SK-N-MC (cell line): ENCODE results near the gene TDG.

Experiments used
- DNase-seq: peaks from one replicate; pipeline ENCODE4 v3.0.0-alpha.2; 2011; ENCODE audit warnings: low read depth, low spot score
- H3K27ac ChIP-seq: fragments of 200-600 bp; sonication (generic); 2 replicates; pipeline ENCODE4 v1.5.1; 2016; ENCODE audit warnings: mixed run types
- H3K36me3 ChIP-seq: fragments of 200-600 bp; sonication (generic); 2 replicates; pipeline ENCODE4 v1.6.1; 2017; ENCODE audit warnings: antibody characterized with exemption, low read length, mixed read lengths; ENCODE audit not compliant: insufficient read depth
- H3K4me3 ChIP-seq: fragments of 200-600 bp; sonication (generic); 2 replicates; pipeline ENCODE4 v1.5.1; 2016
- H3K9ac ChIP-seq: fragments of 200-600 bp; sonication (generic); 2 replicates; pipeline ENCODE4 v1.8.0; 2017; ENCODE audit warnings: mixed run types, mixed read lengths; ENCODE audit not compliant: insufficient read length
- H3K9me3 ChIP-seq: fragments of 200-600 bp; sonication (generic); 2 replicates; pipeline ENCODE4 v1.6.1; 2017; ENCODE audit warnings: low read depth, mild to moderate bottlenecking, antibody characterized with exemption, low read length, moderate library complexity, mixed read lengths
- EZH2 ChIP-seq: fragments of 200-600 bp; sonication (generic); IDR thresholded peaks from one replicate; pipeline ENCODE4 v1.6.1; 2017; ENCODE audit warnings: antibody characterized with exemption
- FOXP2 ChIP-seq: optimal IDR thresholded peaks from 2 replicates; pipeline ENCODE3; 2011; ENCODE audit warnings: mild to moderate bottlenecking, moderate library complexity; ENCODE audit not compliant: insufficient read depth; ENCODE audit errors: extremely low read length, control extremely low read depth
- POLR2AphosphoS5 ChIP-seq: IDR thresholded peaks from 2 replicates; pipeline ENCODE4 v1.6.1; 2012; ENCODE audit warnings: mild to moderate bottlenecking, low read depth, low read length, borderline replicate concordance

The TDG gene

DNA sequence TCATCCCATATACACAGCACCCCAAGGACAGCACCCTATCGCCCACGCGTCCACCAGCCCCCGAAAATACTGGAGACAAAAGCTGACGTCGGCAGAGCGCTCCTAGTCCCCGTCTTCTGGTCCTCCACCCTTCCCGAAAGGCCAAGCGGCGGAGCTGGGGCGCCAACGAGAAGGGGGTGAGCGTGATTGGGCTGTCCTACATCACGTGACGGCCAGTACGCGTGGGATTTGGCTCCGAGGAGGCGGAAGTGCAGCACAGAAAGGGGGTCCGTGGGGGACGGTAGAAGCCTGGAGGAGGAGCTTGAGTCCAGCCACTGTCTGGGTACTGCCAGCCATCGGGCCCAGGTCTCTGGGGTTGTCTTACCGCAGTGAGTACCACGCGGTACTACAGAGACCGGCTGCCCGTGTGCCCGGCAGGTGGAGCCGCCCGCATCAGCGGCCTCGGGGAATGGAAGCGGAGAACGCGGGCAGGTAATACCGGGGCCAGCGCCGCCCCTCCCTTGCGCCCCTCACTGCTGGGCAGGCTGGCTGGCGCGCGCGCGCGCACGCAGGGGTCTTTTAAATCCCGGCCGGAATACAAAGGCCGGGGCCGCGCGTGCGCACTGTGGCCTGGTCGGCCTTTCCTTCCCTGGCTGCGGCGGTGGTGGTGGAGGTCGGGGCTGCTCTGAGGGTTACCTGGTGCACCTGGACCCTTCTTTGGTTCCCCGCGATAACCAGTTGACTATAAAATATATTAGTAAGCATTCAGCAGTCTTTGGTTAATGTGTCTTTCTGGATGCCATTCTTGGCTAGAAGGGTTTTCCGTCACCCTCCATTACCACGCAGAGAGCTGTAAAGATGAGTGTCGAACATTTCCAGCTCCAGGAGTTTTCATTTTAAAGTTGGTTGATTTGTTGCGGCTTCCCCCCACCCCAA lies at the start of gene TDG:
Gene TDG (plus strand): TSS at position 283 of the 915 bp plus-strand sequence. CDS start 166 bp downstream, at position 449.
- peak within 1 kb of the TSS; percentile 98 for H3K9ac ChIP-seq
- no peaks in the 10 kb centered on the region for H3K9me3 ChIP-seq
- peak; percentile 94 for DNase-seq
- H3K36me3 ChIP-seq, result peaks cover 30% of the 10 kb centered on the region
- peak within 1 kb of the TSS; percentile 97 for H3K4me3 ChIP-seq
- no peak for TF ChIP-seq EZH2
- TF ChIP-seq POLR2AphosphoS5, result peak; percentile 90
- no peak for TF ChIP-seq FOXP2
- peak within 1 kb of the TSS; percentile 75 for H3K27ac ChIP-seq

DNA sequence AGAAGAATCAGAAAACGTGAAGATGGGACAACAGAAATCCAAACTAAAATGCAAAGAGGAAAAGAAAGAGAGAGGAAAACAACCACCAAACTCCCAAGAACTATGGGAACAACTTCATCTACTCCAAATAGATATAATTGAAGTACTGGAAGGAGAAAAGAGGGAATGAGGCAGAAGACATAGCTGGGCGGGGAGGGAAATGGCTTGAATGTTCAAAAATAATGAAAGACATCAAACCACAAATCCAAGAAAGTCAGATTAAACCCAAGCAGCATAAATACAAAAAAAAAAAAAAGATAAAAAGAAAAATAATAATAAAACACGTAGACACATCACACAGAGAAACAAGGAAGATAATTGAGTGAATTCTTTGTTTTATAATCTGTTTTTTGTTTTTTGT lies 47.8 kb upstream of the TDG start:
- no peak overlapping the region for H3K27ac ChIP-seq
- no peak overlapping the region for H3K9ac ChIP-seq
- no peak for DNase-seq
- H3K36me3 ChIP-seq, result no peaks in the 10 kb centered on the region
- H3K4me3 ChIP-seq, result no peak overlapping the region
- TF ChIP-seq FOXP2, result no peak
- TF ChIP-seq EZH2, result no peak
- no peak for TF ChIP-seq POLR2AphosphoS5
- no peaks in the 10 kb centered on the region for H3K9me3 ChIP-seq

DNA sequence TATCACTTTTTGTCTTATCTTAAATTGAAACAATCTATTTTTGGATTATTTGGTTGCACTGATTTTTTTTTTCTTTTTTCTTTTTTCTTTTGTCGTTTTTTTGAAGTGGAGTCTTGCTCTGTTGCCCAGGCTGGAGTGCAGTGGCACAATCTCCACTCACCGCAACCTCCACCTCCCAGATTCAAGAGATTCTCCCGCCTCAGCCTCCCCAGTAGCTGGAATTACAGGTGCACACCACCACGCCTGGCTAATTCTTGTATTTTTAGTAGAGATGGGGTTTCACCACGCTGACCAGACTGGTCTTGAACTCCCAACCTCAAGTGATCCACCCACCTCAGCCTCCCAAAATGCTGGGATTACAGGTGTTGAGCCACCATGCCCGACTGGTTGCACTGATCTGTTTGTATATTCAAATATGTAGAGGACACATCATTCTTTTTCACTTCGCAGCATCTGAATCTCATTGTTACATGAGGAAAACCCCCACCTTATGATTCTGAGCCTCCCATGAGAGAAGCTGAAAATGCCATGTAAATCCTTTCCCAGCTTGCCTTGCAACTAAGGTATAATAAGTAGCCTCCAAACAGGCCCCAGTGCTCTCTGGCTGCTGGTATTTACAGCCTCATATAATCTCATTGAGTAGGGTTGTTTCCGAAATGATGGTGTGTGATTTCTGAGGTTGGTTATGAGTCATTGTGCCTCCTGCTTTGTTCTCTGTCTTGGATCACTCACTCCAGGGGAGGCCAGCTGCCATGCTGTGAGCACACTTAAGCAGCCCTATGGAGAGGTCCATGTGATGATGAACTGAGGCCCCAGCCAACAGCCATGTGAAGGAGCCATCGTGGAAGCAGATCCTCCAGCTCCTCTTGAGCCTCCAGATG lies 40.7 kb upstream of the TDG start:
- DNase-seq, result no peak
- TF ChIP-seq FOXP2 (no peak), POLR2AphosphoS5 (no peak), EZH2 (no peak)
- no peak overlapping the region for H3K9ac ChIP-seq
- no peak overlapping the region for H3K27ac ChIP-seq
- no peaks in the 10 kb centered on the region for H3K9me3 ChIP-seq
- no peaks in the 10 kb centered on the region for H3K36me3 ChIP-seq
- H3K4me3 ChIP-seq, result no peak overlapping the region

DNA sequence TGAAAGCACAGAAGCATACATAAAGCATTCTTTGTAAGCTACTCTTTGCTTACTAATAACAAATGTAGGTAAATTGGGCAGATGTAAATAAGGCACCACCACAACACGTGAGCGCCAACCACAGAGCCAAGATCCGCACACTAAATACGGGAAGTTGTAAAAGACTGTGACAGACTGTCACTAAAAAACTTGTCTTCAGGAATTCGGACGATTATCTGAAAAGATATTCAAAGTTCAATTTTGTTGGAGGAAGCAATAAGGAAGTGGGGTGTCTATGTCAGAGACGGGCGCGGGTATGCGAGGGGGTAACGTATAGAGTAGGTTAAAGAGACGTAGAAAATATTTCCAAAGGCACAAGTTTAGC lies 37.0 kb upstream of the TDG start:
- H3K9me3 ChIP-seq, result no peaks in the 10 kb centered on the region
- peaks cover 25% of the 10 kb centered on the region for H3K36me3 ChIP-seq
- H3K9ac ChIP-seq, result peak overlapping the region; percentile 81
- H3K27ac ChIP-seq, result peak overlapping the region; percentile 88
- no peak for DNase-seq
- no peak for TF ChIP-seq POLR2AphosphoS5
- no peak for TF ChIP-seq EZH2
- no peak for TF ChIP-seq FOXP2
- peak overlapping the region; percentile 96 for H3K4me3 ChIP-seq

DNA sequence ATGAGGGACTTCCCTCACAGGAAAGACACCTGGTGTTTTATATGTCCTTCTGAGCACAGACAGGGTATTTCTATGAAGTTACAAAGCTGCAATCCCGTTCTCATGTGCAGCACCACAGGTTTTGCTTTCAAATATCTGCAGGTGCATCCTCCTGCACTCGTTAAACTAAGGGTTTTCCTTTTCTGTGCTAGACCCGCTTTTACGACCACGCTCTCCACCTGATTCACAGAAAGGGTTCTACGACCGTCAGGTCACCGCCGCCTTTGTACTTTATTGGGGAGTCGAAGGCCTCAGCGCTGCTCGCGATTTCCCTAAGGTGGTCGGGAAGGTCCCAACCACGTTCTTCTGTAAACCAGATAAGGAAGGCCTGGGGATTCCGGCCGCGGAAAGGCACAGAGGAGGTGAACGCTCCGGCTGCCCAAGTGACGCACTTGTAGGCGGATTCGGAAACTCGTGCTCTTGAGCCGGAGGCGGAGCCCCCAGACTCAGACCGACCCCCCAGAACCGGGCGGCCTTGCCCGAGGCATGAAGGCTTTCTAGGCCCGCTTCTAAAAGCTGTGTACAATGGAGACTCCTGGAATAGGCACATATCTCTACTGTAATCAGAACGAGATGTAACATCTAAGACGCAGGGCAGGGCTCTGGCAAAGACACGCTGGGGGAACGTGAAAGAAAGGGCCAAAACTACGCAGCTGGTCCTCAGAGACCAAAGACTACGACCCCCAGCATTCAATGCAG lies 36.5 kb upstream of the TDG start:
- H3K9ac ChIP-seq, result peak overlapping the region; percentile 81
- H3K4me3 ChIP-seq, result peak overlapping the region; percentile 96
- DNase-seq, result no peak
- H3K27ac ChIP-seq, result peak overlapping the region; percentile 88
- no peaks in the 10 kb centered on the region for H3K9me3 ChIP-seq
- peaks cover 30% of the 10 kb centered on the region for H3K36me3 ChIP-seq
- TF ChIP-seq EZH2 (no peak), POLR2AphosphoS5 (peak; percentile 81)

DNA sequence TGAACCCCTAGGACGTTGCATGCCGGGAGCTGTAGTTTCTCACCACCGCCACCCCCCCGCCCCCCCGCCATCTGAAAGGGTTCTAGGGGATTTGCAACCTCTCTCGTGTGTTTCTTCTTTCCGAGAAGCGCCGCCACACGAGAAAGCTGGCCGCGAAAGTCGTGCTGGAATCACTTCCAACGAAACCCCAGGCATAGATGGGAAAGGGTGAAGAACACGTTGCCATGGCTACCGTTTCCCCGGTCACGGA lies 36.0 kb upstream of the TDG start:
- peak overlapping the region; percentile 96 for H3K4me3 ChIP-seq
- 0 out of 2 replicates have a peak overlapping the region, but pooled peaks have one; percentile 88 for H3K27ac ChIP-seq
- no peak for TF ChIP-seq EZH2
- TF ChIP-seq FOXP2, result no peak
- no peak for TF ChIP-seq POLR2AphosphoS5
- peak; percentile 68 for DNase-seq
- H3K36me3 ChIP-seq, result peaks cover 33% of the 10 kb centered on the region
- peak overlapping the region; percentile 81 for H3K9ac ChIP-seq
- H3K9me3 ChIP-seq, result no peaks in the 10 kb centered on the region

DNA sequence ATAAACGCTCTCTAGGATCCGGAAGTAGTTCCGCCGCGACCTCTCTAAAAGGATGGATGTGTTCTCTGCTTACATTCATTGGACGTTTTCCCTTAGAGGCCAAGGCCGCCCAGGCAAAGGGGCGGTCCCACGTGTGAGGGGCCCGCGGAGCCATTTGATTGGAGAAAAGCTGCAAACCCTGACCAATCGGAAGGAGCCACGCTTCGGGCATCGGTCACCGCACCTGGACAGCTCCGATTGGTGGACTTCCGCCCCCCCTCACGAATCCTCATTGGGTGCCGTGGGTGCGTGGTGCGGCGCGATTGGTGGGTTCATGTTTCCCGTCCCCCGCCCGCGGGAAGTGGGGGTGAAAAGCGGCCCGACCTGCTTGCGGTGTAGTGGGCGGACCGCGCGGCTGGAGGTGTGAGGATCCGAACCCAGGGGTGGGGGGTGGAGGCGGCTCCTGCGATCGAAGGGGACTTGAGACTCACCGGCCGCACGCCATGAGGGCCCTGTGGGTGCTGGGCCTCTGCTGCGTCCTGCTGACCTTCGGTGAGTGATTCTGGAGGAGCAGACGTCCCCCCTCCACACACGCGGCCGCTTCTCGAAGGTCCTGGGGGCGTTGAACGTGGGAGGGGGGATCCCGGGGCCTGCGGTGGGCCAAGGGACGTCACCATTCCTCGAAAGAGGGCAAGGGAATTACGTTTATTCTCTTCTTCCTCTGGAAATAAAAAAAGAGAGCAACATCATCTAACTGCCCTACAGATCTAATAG lies 35.5 kb upstream of the TDG start, which contains the start of gene HSP90B1:
Gene HSP90B1 (plus strand): TSS at position 377 of the 753 bp plus-strand sequence. CDS start 106 bp downstream, at position 483.
- H3K4me3 ChIP-seq, result peak within 1 kb of the TSS; percentile 96
- peak within 1 kb of the TSS; percentile 88 for H3K27ac ChIP-seq
- H3K36me3 ChIP-seq, result peaks cover 38% of the 10 kb centered on the region
- peak within 1 kb of the TSS; percentile 88 for H3K9ac ChIP-seq
- peak; percentile 99 for DNase-seq
- peak; percentile 99 for TF ChIP-seq POLR2AphosphoS5
- peak; percentile 40 for TF ChIP-seq FOXP2
- no peak for TF ChIP-seq EZH2
- H3K9me3 ChIP-seq, result no peaks in the 10 kb centered on the region
